HG03025 (cell line): ENCODE data around the gene PLPP1.

ENCODE experiments used
- ATAC-seq: cut with Tn5 transposase; IDR thresholded peaks from one replicate; pipeline ENCODE4 v1.9.1; 2021; ENCODE audit warnings: mild to moderate bottlenecking, moderate library complexity; ENCODE audit not compliant: unreplicated experiment, low FRiP score

Gene PLPP1

GRCh38 chr5:55454282-55454681, 80.5 kb downstream of the PLPP1 start:
- no peak for ATAC-seq

- ATAC-seq, result no peak
Observed at GRCh38 chr5:55453211-55453610, 81.6 kb downstream of the PLPP1 start.

GRCh38 chr5:55451976-55452375, 82.8 kb downstream of the PLPP1 start:
- no peak for ATAC-seq

- no peak for ATAC-seq
Observed at GRCh38 chr5:55450050-55450765, 84.6 kb downstream of the PLPP1 start.

GRCh38 chr5:55446640-55447351, 88.0 kb downstream of the PLPP1 start:
- no peak for ATAC-seq

GRCh38 chr5:55445791-55446190, 89.0 kb downstream of the PLPP1 start:
- no peak for ATAC-seq

- no peak for ATAC-seq
Observed at GRCh38 chr5:55441954-55442353, 92.8 kb downstream of the PLPP1 start.

GRCh38 chr5:55441107-55441771, 93.5 kb downstream of the PLPP1 start:
- ATAC-seq, result no peak

GRCh38 chr5:55440188-55440646, 94.5 kb downstream of the PLPP1 start:
- no peak for ATAC-seq

GRCh38 chr5:55438998-55439397, 95.8 kb downstream of the PLPP1 start:
- ATAC-seq, result no peak

GRCh38 chr5:55437859-55438206, 96.9 kb downstream of the PLPP1 start:
- ATAC-seq, result no peak

- ATAC-seq, result no peak
Observed at GRCh38 chr5:55437452-55437851, 97.3 kb downstream of the PLPP1 start.

- ATAC-seq, result no peak
Observed at GRCh38 chr5:55432549-55432948, 102.2 kb downstream of the PLPP1 start.

- no peak for ATAC-seq
Observed at GRCh38 chr5:55429613-55430253, 105.0 kb downstream of the PLPP1 start.

GRCh38 chr5:55429221-55429612, 105.5 kb downstream of the PLPP1 start:
- no peak for ATAC-seq

GRCh38 chr5:55427157-55427556, 107.6 kb downstream of the PLPP1 start:
- ATAC-seq, result no peak

GRCh38 chr5:55426455-55426854, 108.3 kb downstream of the PLPP1 start:
- ATAC-seq, result no peak

- ATAC-seq, result peak; percentile 96
Observed at GRCh38 chr5:55421074-55421529, 113.7 kb downstream of the PLPP1 start.

GRCh38 chr5:55418994-55419968, 115.5 kb downstream of the PLPP1 start:
- no peak for ATAC-seq

- no peak for ATAC-seq
Observed at GRCh38 chr5:55416306-55416705, 118.5 kb downstream of the PLPP1 start.
